Keratinocyte (primary cell): ENCODE measurements around the gene REV1. TPM values are rescaled to one million over a fixed set of nuclear protein-coding genes. Genes with fewer than 3 reads are reported as not detected.

Source experiments
- DNase-seq: peaks from one replicate; pipeline ENCODE4 v3.0.0-alpha.2; 2011; ENCODE audit warnings: low read depth, missing footprints, low spot score
- FAIRE-seq: peaks from 2 replicates; lab custom pipeline; 2011; peaks lifted over from hg19 to GRCh38; lab: Jason Lieb, UNC
- H2AFZ ChIP-seq: 2 replicates; pipeline ENCODE4 v1.6.0; 2012; ENCODE audit warnings: low read length, control low read depth, inconsistent platforms; ENCODE audit not compliant: control insufficient read depth
- H3K27ac ChIP-seq: 2 replicates; pipeline ENCODE4 v1.5.1; 2011; ENCODE audit warnings: low read length; ENCODE audit not compliant: control insufficient read depth, insufficient read depth
- H3K27me3 ChIP-seq: 3 replicates; pipeline ENCODE4 v1.6.0; 2011; ENCODE audit warnings: low read length; ENCODE audit not compliant: control insufficient read depth, insufficient read depth; ENCODE audit errors: extremely low read depth
- H3K36me3 ChIP-seq, 2 experiments: 2 replicates in 1 of 2; 3 replicates in 1 of 2; pipeline ENCODE4 v1.5.1; 2011; ENCODE audit warnings: low read length in 2 of 2, mild to moderate bottlenecking in 1 of 2; ENCODE audit not compliant: control insufficient read depth in 2 of 2, insufficient read depth in 2 of 2; ENCODE audit errors: extremely low read depth in 1 of 2
- H3K4me1 ChIP-seq: 3 replicates; pipeline ENCODE4 v1.5.1; 2011; ENCODE audit warnings: low read length; ENCODE audit not compliant: control insufficient read depth, insufficient read depth; ENCODE audit errors: extremely low read depth
- H3K4me2 ChIP-seq: 3 replicates; pipeline ENCODE4 v1.6.0; 2011; ENCODE audit warnings: low read depth, low read length; ENCODE audit not compliant: control insufficient read depth, insufficient read depth; ENCODE audit errors: extremely low read depth
- H3K4me3 ChIP-seq, 3 experiments: fragments of 200-600 bp in 1 of 3; sonication (generic) in 1 of 3; 2 replicates in 2 of 3; 3 replicates in 1 of 3; pipeline ENCODE4 v1.5.1; 2011 to 2016; ENCODE audit warnings: low read length in 3 of 3, mild to moderate bottlenecking in 3 of 3, control low read depth in 2 of 3, inconsistent platforms in 1 of 3, low read depth in 1 of 3, mixed read lengths in 1 of 3, mixed run types in 1 of 3, moderate library complexity in 1 of 3; ENCODE audit not compliant: control insufficient read depth in 2 of 3, insufficient read depth in 2 of 3; ENCODE audit errors: extremely low read depth in 1 of 3
- H3K79me2 ChIP-seq: 2 replicates; pipeline ENCODE4 v1.6.0; 2012; ENCODE audit warnings: low read length; ENCODE audit not compliant: control insufficient read depth, insufficient read depth
- H3K9ac ChIP-seq: 3 replicates; pipeline ENCODE4 v1.6.0; 2011; ENCODE audit warnings: low read length; ENCODE audit not compliant: control insufficient read depth, insufficient read depth; ENCODE audit errors: extremely low read depth
- H3K9me1 ChIP-seq: 3 replicates; pipeline ENCODE4 v1.6.0; 2011; ENCODE audit warnings: low read length; ENCODE audit not compliant: control insufficient read depth, insufficient read depth; ENCODE audit errors: extremely low read depth
- H3K9me3 ChIP-seq: 2 replicates; pipeline ENCODE4 v1.5.1; 2012; ENCODE audit warnings: low read depth, low read length; ENCODE audit not compliant: control insufficient read depth
- H4K20me1 ChIP-seq: 3 replicates; pipeline ENCODE4 v1.6.0; 2011; ENCODE audit warnings: low read length; ENCODE audit not compliant: control insufficient read depth, insufficient read depth; ENCODE audit errors: extremely low read depth
- CTCF ChIP-seq, 3 experiments: IDR thresholded peaks in 1 of 3; conservative IDR thresholded peaks in 1 of 3; optimal IDR thresholded peaks in 1 of 3; 2 replicates in 2 of 3; 3 replicates in 1 of 3; pipeline versions ENCODE3 to v1.5.1; 2011; ENCODE audit warnings: low read length in 3 of 3, mild to moderate bottlenecking in 3 of 3, moderate library complexity in 2 of 3, control low read depth in 1 of 3, inconsistent platforms in 1 of 3; ENCODE audit not compliant: insufficient read depth in 2 of 3; ENCODE audit errors: extremely low read depth in 1 of 3
- EZH2 ChIP-seq: IDR thresholded peaks from one replicate; pipeline ENCODE4 v1.6.1; 2012; ENCODE audit warnings: inconsistent platforms, mild to moderate bottlenecking, low read length, moderate library complexity
- dilution Hi-C: fragments of 300-500 bp; cut with MboI; formaldehyde crosslinking; loops from one replicate; pipeline ENCODE4 v1.7.0; 2020; ENCODE audit warnings: low sequenced_read_pairs; ENCODE audit not compliant: extremely low pct_ligation_motif_present
- polyA plus RNA-seq, 5 experiments: library from polyadenylated mRNA; depleted of rRNA in 3 of 5; stranded (reverse) in 3 of 5; stranded (forward) in 1 of 5; unstranded in 1 of 5; fragments of >200 nt; gene quantifications; 1 replicate in 1 of 5; 2 replicates in 3 of 5; 3 replicates in 1 of 5; pipeline versions ENCODE4 v1.2.1 to v1.2.3, GENCODE V29; 2011 to 2012; ENCODE audit warnings: missing spikeins in 2 of 5, low read depth in 1 of 5, low replicate concordance in 1 of 5

Gene REV1
- polyA plus RNA-seq, 1 donor (not counting 4 experiments of a cell fraction or from before 2014, with no cell fraction given) = 56.4 TPM

- H3K27ac ChIP-seq = no peak overlapping the region
- TF ChIP-seq CTCF (optimal IDR thresholded peaks at IDR 0.05 in 1 of 3, IDR thresholded peaks at IDR 0.05 in 1 of 3, conservative IDR thresholded peaks at IDR 0.05 in 1 of 3; ENCODE audit: extremely low read depth in 1 of 3, insufficient read depth in 2 of 3, low read length in 3 of 3) = no peak
- TF ChIP-seq EZH2 = no peak
- no peaks in the 10 kb centered on the region for H4K20me1 ChIP-seq
- FAIRE-seq (no peak), DNase-seq (no peak)
- H3K36me3 ChIP-seq = peaks cover 10 to 27% of the 10 kb centered on the region in 2 experiments
- H3K9me1 ChIP-seq = no peaks in the 10 kb centered on the region
- H3K4me1 ChIP-seq = no peaks in the 10 kb centered on the region
- dilution Hi-C loops = no loop called here
- no peaks in the 10 kb centered on the region for H3K27me3 ChIP-seq
- no peak overlapping the region for H3K9ac ChIP-seq
- H3K4me2 ChIP-seq = no peak overlapping the region
- H3K4me3 ChIP-seq = no peak overlapping the region
- peaks cover 9% of the 10 kb centered on the region for H3K79me2 ChIP-seq
- H3K9me3 ChIP-seq = no peaks in the 10 kb centered on the region
- H2AFZ ChIP-seq = no peak overlapping the region
Measured at GRCh38 chr2:99389371-99389770, 100.4 kb downstream of the REV1 start.

GRCh38 chr2:99388892-99389291 lies 100.9 kb downstream of the REV1 start:
- Histone ChIP-seq H3K4me1 (no peaks in the 10 kb centered on the region), H3K4me3 (no peak overlapping the region), H3K36me3 (peaks cover 10 to 24% of the 10 kb centered on the region in 2 experiments), H4K20me1 (no peaks in the 10 kb centered on the region), H3K9me3 (no peaks in the 10 kb centered on the region), H2AFZ (no peak overlapping the region), H3K4me2 (no peak overlapping the region), H3K27ac (no peak overlapping the region), H3K9me1 (no peaks in the 10 kb centered on the region), H3K79me2 (peaks cover 9% of the 10 kb centered on the region), H3K9ac (no peak overlapping the region), H3K27me3 (no peaks in the 10 kb centered on the region)
- no peak for FAIRE-seq
- no peak for TF ChIP-seq CTCF (optimal IDR thresholded peaks at IDR 0.05 in 1 of 3, IDR thresholded peaks at IDR 0.05 in 1 of 3, conservative IDR thresholded peaks at IDR 0.05 in 1 of 3; ENCODE audit: extremely low read depth in 1 of 3, insufficient read depth in 2 of 3, low read length in 3 of 3)
- TF ChIP-seq EZH2 = no peak
- no peak for DNase-seq
- dilution Hi-C loops = no loop called here
